H1 (cell line): ENCODE data around the gene GPR25. TPM values are rescaled to one million over a fixed set of nuclear protein-coding genes. Genes with fewer than 3 reads are reported as not detected.

ENCODE experiments used
- CTCF ChIA-PET: fragments of 300-600 bp; sonication (Branson Sonifier 250); formaldehyde crosslinking; loops from one replicate; lab custom pipeline; 2021; ENCODE audit not compliant: partially characterized antibody; lab: Charles Lee
- POLR2A ChIA-PET: fragments of 300-600 bp; sonication (Branson Sonifier 250); formaldehyde crosslinking; loops from one replicate; lab custom pipeline; 2021; ENCODE audit warnings: inconsistent platforms; ENCODE audit not compliant: partially characterized antibody; lab: Charles Lee
- DNase-seq, 2 experiments: peaks; one replicate each; pipeline versions ENCODE4 v3.0.0 to v3.0.0-alpha.2; 2010 to 2022; ENCODE audit warnings: low spot score in 2 of 2, low read depth in 1 of 2, mixed read lengths in 1 of 2
- FAIRE-seq: peaks from 2 replicates; lab custom pipeline; 2011; peaks lifted over from hg19 to GRCh38; lab: Jason Lieb, UNC
- H2AFZ ChIP-seq: 2 replicates; pipeline ENCODE4 v1.8.1; 2012; ENCODE audit warnings: low read length, inconsistent platforms
- H2AK5ac ChIP-seq: 2 replicates; pipeline ENCODE4 v1.6.1; 2013; ENCODE audit warnings: low read depth, low read length
- H2BK120ac ChIP-seq: replicated peaks from 2 replicates; pipeline ENCODE3; 2013; ENCODE audit warnings: low read depth, low read length, inconsistent platforms
- H2BK12ac ChIP-seq: 2 replicates; pipeline ENCODE4 v1.6.1; 2013; ENCODE audit warnings: low read depth, low read length
- H2BK15ac ChIP-seq: 2 replicates; pipeline ENCODE4 v1.6.1; 2013; ENCODE audit warnings: low read length
- H2BK20ac ChIP-seq: 2 replicates; pipeline ENCODE4 v1.6.1; 2013; ENCODE audit warnings: low read length
- H2BK5ac ChIP-seq: 2 replicates; pipeline ENCODE4 v1.6.1; 2013; ENCODE audit warnings: low read depth, low read length
- H3K14ac ChIP-seq: 2 replicates; pipeline ENCODE4 v1.6.1; 2013; ENCODE audit warnings: inconsistent platforms; ENCODE audit not compliant: insufficient read length
- H3K18ac ChIP-seq: 2 replicates; pipeline ENCODE4 v1.6.1; 2013; ENCODE audit warnings: low read length; ENCODE audit errors: extremely low read depth
- H3K23ac ChIP-seq: 2 replicates; pipeline ENCODE4 v1.6.1; 2013; ENCODE audit warnings: inconsistent platforms; ENCODE audit not compliant: insufficient read length
- H3K23me2 ChIP-seq: 2 replicates; pipeline ENCODE4 v1.6.1; 2013; ENCODE audit warnings: low read depth, low read length
- H3K27ac ChIP-seq: 2 replicates; pipeline ENCODE4 v1.6.1; 2011; ENCODE audit warnings: low read depth, low read length, inconsistent platforms
- H3K27me3 ChIP-seq, 4 experiments: replicated peaks in 1 of 4; 1 replicate in 1 of 4; 2 replicates in 3 of 4; pipeline versions ENCODE4 v1.6.1 to v1.8.1; 2011 to 2013; ENCODE audit warnings: low read length in 3 of 4, mild to moderate bottlenecking in 3 of 4, inconsistent platforms in 2 of 4, mixed read lengths in 2 of 4, moderate library complexity in 1 of 4; ENCODE audit not compliant: control insufficient read depth in 3 of 4, insufficient read depth in 3 of 4; ENCODE audit errors: extremely low read depth in 1 of 4
- H3K36me3 ChIP-seq, 4 experiments: 2 replicates each; pipeline versions ENCODE4 v1.6.1 to v1.8.1; 2011 to 2013; ENCODE audit warnings: mild to moderate bottlenecking in 4 of 4, low read length in 3 of 4, moderate library complexity in 2 of 4, control low read depth in 1 of 4, inconsistent platforms in 1 of 4; ENCODE audit not compliant: insufficient read depth in 4 of 4, control insufficient read depth in 2 of 4
- H3K4ac ChIP-seq: replicated peaks from 2 replicates; pipeline ENCODE3; 2013; ENCODE audit warnings: low read length, low read depth, mixed read lengths, inconsistent platforms; ENCODE audit not compliant: insufficient read length
- H3K4me1 ChIP-seq, 4 experiments: replicated peaks in 1 of 4; 1 replicate in 1 of 4; 2 replicates in 3 of 4; pipeline versions ENCODE4 v1.6.1 to v1.8.1; 2011 to 2013; ENCODE audit warnings: low read length in 3 of 4, inconsistent platforms in 2 of 4, mixed read lengths in 1 of 4; ENCODE audit not compliant: insufficient read depth in 4 of 4, control insufficient read depth in 3 of 4
- H3K4me2 ChIP-seq, 2 experiments: 2 replicates each; pipeline versions ENCODE4 v1.6.1 to v1.8.1; 2011 to 2013; ENCODE audit warnings: low read depth in 2 of 2, low read length in 2 of 2, control low read depth in 1 of 2, inconsistent platforms in 1 of 2, mild to moderate bottlenecking in 1 of 2; ENCODE audit not compliant: insufficient read depth in 1 of 2
- H3K4me3 ChIP-seq, 4 experiments: fragments of 200-600, 300-600 bp in 1 of 4; sonication (generic), shearing (Covaris generic), sonication (Bioruptor Twin) in 1 of 4; 2 replicates each; pipeline versions ENCODE4 v1.5.1 to v1.8.1; 2011 to 2016; ENCODE audit warnings: low read length in 4 of 4, low read depth in 3 of 4, control low read depth in 2 of 4, inconsistent platforms in 2 of 4, mild to moderate bottlenecking in 2 of 4, mixed read lengths in 1 of 4, moderate library complexity in 1 of 4; ENCODE audit not compliant: insufficient read depth in 2 of 4; ENCODE audit errors: extremely low read depth in 1 of 4
- H3K56ac ChIP-seq: replicated peaks from 2 replicates; pipeline ENCODE3; 2013; ENCODE audit warnings: low read depth, mild to moderate bottlenecking, mixed read lengths, low read length, inconsistent platforms; ENCODE audit not compliant: insufficient read length
- H3K79me1 ChIP-seq: 2 replicates; pipeline ENCODE4 v1.6.1; 2013; ENCODE audit warnings: low read depth, low read length, control low read depth
- H3K79me2 ChIP-seq, 2 experiments: 2 replicates each; pipeline versions ENCODE4 v1.6.1 to v1.8.1; 2012 to 2013; ENCODE audit warnings: low read length in 2 of 2, mild to moderate bottlenecking in 2 of 2, inconsistent platforms in 1 of 2; ENCODE audit not compliant: insufficient read depth in 2 of 2, control insufficient read depth in 1 of 2
- H3K9ac ChIP-seq, 4 experiments: replicated peaks in 1 of 4; 1 replicate in 1 of 4; 2 replicates in 3 of 4; pipeline versions ENCODE4 v1.6.1 to v1.8.1; 2011 to 2013; ENCODE audit warnings: low read depth in 3 of 4, low read length in 3 of 4, control low read depth in 2 of 4, mild to moderate bottlenecking in 2 of 4, moderate library complexity in 2 of 4, inconsistent platforms in 1 of 4; ENCODE audit errors: extremely low read depth in 1 of 4
- H3K9me3 ChIP-seq, 2 experiments: 2 replicates each; pipeline versions ENCODE4 v1.6.1 to v1.8.1; 2012 to 2013; ENCODE audit warnings: mild to moderate bottlenecking in 2 of 2, moderate library complexity in 2 of 2, control low read depth in 1 of 2, inconsistent platforms in 1 of 2, low read depth in 1 of 2, low read length in 1 of 2, mixed read lengths in 1 of 2; ENCODE audit not compliant: insufficient read depth in 2 of 2
- H4K20me1 ChIP-seq, 2 experiments: replicated peaks in 1 of 2; 2 replicates each; pipeline versions ENCODE3 to v1.8.1; 2011 to 2013; ENCODE audit warnings: inconsistent platforms in 2 of 2, low read length in 2 of 2, mild to moderate bottlenecking in 1 of 2; ENCODE audit not compliant: insufficient read depth in 2 of 2, control insufficient read depth in 1 of 2
- H4K5ac ChIP-seq: 2 replicates; pipeline ENCODE4 v1.6.1; 2013; ENCODE audit warnings: low read length, low read depth, mixed read lengths, inconsistent platforms; ENCODE audit not compliant: insufficient read length
- H4K8ac ChIP-seq: 2 replicates; pipeline ENCODE4 v1.8.0; 2013; ENCODE audit warnings: mild to moderate bottlenecking, moderate library complexity, low read length, inconsistent platforms; ENCODE audit not compliant: insufficient read depth; ENCODE audit errors: extremely low read depth
- H4K91ac ChIP-seq: replicated peaks from 2 replicates; pipeline ENCODE3; 2013; ENCODE audit warnings: low read length, mixed read lengths, inconsistent platforms; ENCODE audit not compliant: insufficient read length
- ASH2L ChIP-seq: fragments of 200-600, 300-600 bp; sonication (generic); IDR thresholded peaks from one replicate; pipeline ENCODE4 v1.7.1; 2017; ENCODE audit warnings: low read length
- CHD2 ChIP-seq: IDR thresholded peaks from 2 replicates; pipeline ENCODE4 v1.6.1; 2012; ENCODE audit warnings: low read length, improper control_type of control experiment
- HDAC2 ChIP-seq, 2 experiments: fragments of 300-600 bp in 1 of 2; sonication (generic) in 1 of 2; IDR thresholded peaks; 2 replicates each; pipeline ENCODE4 v1.6.1; 2011 to 2012; ENCODE audit warnings: low read depth in 2 of 2, low read length in 2 of 2, mild to moderate bottlenecking in 2 of 2, moderate library complexity in 2 of 2, borderline replicate concordance in 1 of 2, inconsistent platforms in 1 of 2
- NRF1 ChIP-seq: IDR thresholded peaks from 2 replicates; pipeline ENCODE4 v1.6.1; 2011; ENCODE audit warnings: mild to moderate bottlenecking, low read depth, low read length, improper control_type of control experiment
- PHF8 ChIP-seq: fragments of 200-600 bp; sonication (generic); conservative IDR thresholded peaks from 2 replicates; pipeline ENCODE4 v1.7.1; 2012; ENCODE audit warnings: low read depth, mild to moderate bottlenecking, inconsistent platforms, low read length, moderate library complexity
- RBBP5 ChIP-seq: IDR thresholded peaks from 2 replicates; pipeline ENCODE4 v1.7.1; 2012; ENCODE audit warnings: low read depth, mild to moderate bottlenecking, inconsistent platforms, low read length, moderate library complexity, borderline replicate concordance
- SP1 ChIP-seq: IDR thresholded peaks from 2 replicates; pipeline ENCODE4 v1.6.1; 2011; ENCODE audit warnings: low read depth, low read length
- WGBS, 2 experiments: shearing (Covaris generic) in 1 of 2; methylation state at CpG; one replicate each; pipeline versions ENCODE4 v1.1.6 to v1.1.7; 2013 to 2015; ENCODE audit warnings: low lambda C conversion rate in 2 of 2, mixed read lengths in 2 of 2, inconsistent platforms in 1 of 2, low coverage in 1 of 2, missing lambda C conversion rate in 1 of 2; ENCODE audit not compliant: insufficient replicate concordance in 2 of 2, insufficient coverage in 1 of 2, insufficient read length in 1 of 2; ENCODE audit errors: extremely low coverage in 1 of 2, missing lambda C conversion rate in 1 of 2; 5-methylcytosine and 5-hydroxymethylcytosine counted together
- polyA plus RNA-seq, 7 experiments: library from polyadenylated mRNA; depleted of rRNA in 3 of 7; stranded (reverse) in 5 of 7; unstranded in 2 of 7; fragments of >200 nt in 5 of 7; fragments of 200-250 nt in 2 of 7; gene quantifications; 1 replicate in 5 of 7; 2 replicates in 1 of 7; 4 replicates in 1 of 7; pipeline versions ENCODE4 v1.2.1 to v1.2.3, GENCODE V29; 2011 to 2013; ENCODE audit warnings: missing spikeins in 2 of 7, mixed read lengths in 2 of 7
- total RNA-seq: library from RNA; stranded (reverse); fragmentation: NEBNext Ultra II Directional; extraction: Animal tissue kit (Norgen Biotek cat#: 25700); gene quantifications from 2 replicates; pipeline ENCODE4 v1.2.1, GENCODE V29; 2021
- TF ChIP-seq, protein P1 (sequence below): IDR thresholded peaks from 2 replicates; pipeline ENCODE4 v1.6.1; 2012; ENCODE audit warnings: inconsistent platforms
- TF ChIP-seq, protein P2 (sequence below): IDR thresholded peaks from 2 replicates; pipeline ENCODE4 v1.6.1; 2011; ENCODE audit warnings: low read length, improper control_type of control experiment
- TF ChIP-seq, protein P3 (sequence below): IDR thresholded peaks from 2 replicates; pipeline ENCODE4 v1.6.1; 2011; ENCODE audit warnings: low read depth, mild to moderate bottlenecking, low read length; ENCODE audit not compliant: insufficient read depth

Gene GPR25
- total and polyA plus RNA-seq, 2 of the 8 experiments (the other 6 are each of a cell fraction or from before 2014, with no cell fraction given), result not detected

- no peaks in the 10 kb centered on the region for H3K27me3 ChIP-seq
- H3K56ac ChIP-seq, result no peak overlapping the region
- H4K91ac ChIP-seq, result no peak overlapping the region
- peaks cover 0 to 34% (median 18%) of the 10 kb centered on the region in 4 experiments; a peak in 6 of 8 replicates for H3K36me3 ChIP-seq
- H2AK5ac ChIP-seq, result no peak overlapping the region
- H3K4ac ChIP-seq, result no peak overlapping the region
- no peak for FAIRE-seq
- H2AFZ ChIP-seq, result no peak overlapping the region
- no peaks in the 10 kb centered on the region for H3K9me3 ChIP-seq
- no peak overlapping the region for H4K8ac ChIP-seq
- whole genome bisulfite sequencing, 2 experiments, result 92% methylated on average over 4 of the region's 4 CpGs; no CpG with 5 or more reads in 1 of the 2 experiments
- CTCF ChIA-PET, result interaction anchor here (0.9 to 1.2 kb wide), 2 partner anchors 211 to 223 kb away, joined by 3 to 4 read pairs; no protein-coding TSS in a partner anchor
- H3K14ac ChIP-seq, result no peak overlapping the region
- H3K18ac ChIP-seq, result no peak overlapping the region
- H3K23ac ChIP-seq, result no peak overlapping the region
- H3K9ac ChIP-seq, result no peak overlapping the region
- no peaks in the 10 kb centered on the region for H3K79me1 ChIP-seq
- no peak for TF ChIP-seq SP1
- TF ChIP-seq, protein P1, sequence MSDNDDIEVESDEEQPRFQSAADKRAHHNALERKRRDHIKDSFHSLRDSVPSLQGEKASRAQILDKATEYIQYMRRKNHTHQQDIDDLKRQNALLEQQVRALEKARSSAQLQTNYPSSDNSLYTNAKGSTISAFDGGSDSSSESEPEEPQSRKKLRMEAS, result no peak
- no peak for TF ChIP-seq RBBP5
- TF ChIP-seq ASH2L, result no peak
- TF ChIP-seq, protein P2, sequence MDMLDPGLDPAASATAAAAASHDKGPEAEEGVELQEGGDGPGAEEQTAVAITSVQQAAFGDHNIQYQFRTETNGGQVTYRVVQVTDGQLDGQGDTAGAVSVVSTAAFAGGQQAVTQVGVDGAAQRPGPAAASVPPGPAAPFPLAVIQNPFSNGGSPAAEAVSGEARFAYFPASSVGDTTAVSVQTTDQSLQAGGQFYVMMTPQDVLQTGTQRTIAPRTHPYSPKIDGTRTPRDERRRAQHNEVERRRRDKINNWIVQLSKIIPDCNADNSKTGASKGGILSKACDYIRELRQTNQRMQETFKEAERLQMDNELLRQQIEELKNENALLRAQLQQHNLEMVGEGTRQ, result no peak
- TF ChIP-seq NRF1, result no peak
- no peak for TF ChIP-seq CHD2
- TF ChIP-seq PHF8, result no peak
- TF ChIP-seq, protein P3, sequence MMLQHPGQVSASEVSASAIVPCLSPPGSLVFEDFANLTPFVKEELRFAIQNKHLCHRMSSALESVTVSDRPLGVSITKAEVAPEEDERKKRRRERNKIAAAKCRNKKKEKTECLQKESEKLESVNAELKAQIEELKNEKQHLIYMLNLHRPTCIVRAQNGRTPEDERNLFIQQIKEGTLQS, result no peak
- no peak for TF ChIP-seq HDAC2 (IDR thresholded peaks at IDR 0.05; ENCODE audit: borderline replicate concordance in 1 of 2, low read depth in 2 of 2, low read length in 2 of 2)
- no peak overlapping the region for H2BK120ac ChIP-seq
- no peak overlapping the region for H4K5ac ChIP-seq
- H2BK5ac ChIP-seq, result no peak overlapping the region
- no peak overlapping the region for H3K27ac ChIP-seq
- POLR2A ChIA-PET, result interaction anchor here (1.4 kb wide), 1 partner anchor 15 kb away, joined by 3 read pairs; no protein-coding TSS in a partner anchor
- no peak overlapping the region for H2BK15ac ChIP-seq
- H3K4me3 ChIP-seq, result no peak overlapping the region
- no peak overlapping the region for H3K4me2 ChIP-seq
- no peak for DNase-seq
- H3K79me2 ChIP-seq, result no peaks in the 10 kb centered on the region
- H2BK12ac ChIP-seq, result no peak overlapping the region
- no peaks in the 10 kb centered on the region for H3K23me2 ChIP-seq
- no peaks in the 10 kb centered on the region for H3K4me1 ChIP-seq
- H2BK20ac ChIP-seq, result no peak overlapping the region
- H4K20me1 ChIP-seq, result no peaks in the 10 kb centered on the region
These were observed 27.4 kb upstream of the GPR25 start for GRCh38 chr1:200845360-200845759.
